ENCODE results near the gene SMTNL2. TPM values are rescaled to one million over a fixed set of nuclear protein-coding genes. Genes with fewer than 3 reads are reported as not detected.

SMTNL2 gene
- total and polyA plus RNA-seq, 2 of the 4 experiments (the other 2 are of a cell fraction): not detected

DNA sequence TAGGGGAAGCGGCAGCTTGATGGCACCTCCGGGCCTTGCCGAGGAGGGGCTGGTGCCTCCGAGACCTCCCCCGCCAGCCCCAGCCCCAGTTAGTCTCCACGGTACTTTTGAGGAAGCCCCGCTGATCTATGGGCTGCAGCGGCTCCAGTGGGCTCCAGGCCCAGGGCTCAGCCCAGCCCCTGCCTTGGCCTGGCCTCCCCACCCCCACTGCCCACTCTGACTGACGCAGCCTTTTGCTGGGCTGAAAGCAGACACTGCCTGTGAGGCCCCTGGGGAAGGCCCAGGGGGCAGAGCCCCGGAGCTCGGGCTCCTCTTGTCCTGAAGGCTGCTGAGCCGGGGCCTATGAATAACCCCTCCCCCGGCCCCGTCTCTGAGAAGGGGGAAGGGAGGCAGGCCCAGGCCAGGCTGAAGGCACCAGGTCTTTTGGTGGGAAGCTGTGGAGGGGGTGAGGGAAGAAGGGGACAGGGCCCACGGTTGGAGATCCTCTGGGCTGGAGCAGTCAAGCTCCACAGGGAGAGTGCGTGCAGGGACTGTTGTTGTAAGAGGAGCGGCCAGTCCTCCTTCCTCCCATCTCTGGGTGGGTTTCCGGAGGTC, 7.5 kb upstream of the SMTNL2 start:
- H3K27ac ChIP-seq (ENCODE audit: insufficient read depth, low read length): no peak overlapping the region
- H3K4me3 ChIP-seq (ENCODE audit: insufficient read depth, low read depth, low read length): no peak overlapping the region
- no peak overlapping the region for H3K4me2 ChIP-seq (ENCODE audit: low read depth, low read length)
- no peak overlapping the region for H2BK120ac ChIP-seq (ENCODE audit: low read depth, low read length)
- H3K9me1 ChIP-seq (ENCODE audit: insufficient read depth, low read length): no peaks in the 10 kb centered on the region
- CTCF ChIA-PET: no interaction called here
- H3K23ac ChIP-seq (ENCODE audit: low read depth, low read length): no peak overlapping the region
- H4K91ac ChIP-seq (ENCODE audit: insufficient read depth, low read depth, low read length): no peak overlapping the region
- H4K5ac ChIP-seq (ENCODE audit: low read depth, low read length): no peak overlapping the region; the same call in 1 of the 2 replicates
- no peak overlapping the region for H2AK9ac ChIP-seq (replicated peaks; ENCODE audit: low read depth, low read length, poor library complexity)
- dilution Hi-C loops (cut with HindIII; ENCODE audit: low sequenced_read_pairs, unreplicated experiment) (no loop called here), intact Hi-C loops (cut with micrococcal nuclease) (no loop called here), in situ Hi-C loops (cut with MboI; ENCODE audit: low sequenced_read_pairs) (loop anchor here (10.0 kb wide), 1 partner anchor 308 kb away; no protein-coding TSS in a partner anchor)
- no peaks in the 10 kb centered on the region for H3K36me3 ChIP-seq (ENCODE audit: control insufficient read depth, insufficient read depth, low read length)
- H3K18ac ChIP-seq (ENCODE audit: low read depth, low read length): no peak overlapping the region; the same call in 1 of the 2 replicates
- H2BK15ac ChIP-seq (ENCODE audit: low read depth, low read length): no peak overlapping the region
- DNase-seq: no peak
- no peaks in the 10 kb centered on the region for H3K9me3 ChIP-seq (ENCODE audit: control insufficient read depth, insufficient read depth, low read length)
- H3K27me3 ChIP-seq (ENCODE audit: control insufficient read depth, insufficient read depth, low read length): peaks cover 38% of the 10 kb centered on the region
- H4K8ac ChIP-seq (ENCODE audit: low read depth in 2 of 2, low read length in 2 of 2): no peak overlapping the region
- H4K20me1 ChIP-seq (ENCODE audit: insufficient read depth, low read length): no peaks in the 10 kb centered on the region
- POLR2A ChIA-PET (ENCODE audit: unreplicated experiment): no interaction called here
- H3K4ac ChIP-seq (ENCODE audit: low read depth, low read length): no peak overlapping the region
- no peaks in the 10 kb centered on the region for H3K79me1 ChIP-seq (ENCODE audit: low read depth in 1 of 2, low read length in 2 of 2)
- 37% methylated on average over 9 of the region's 18 CpGs; no CpG with 5 or more reads in 1 of the 2 experiments for WGBS, 2 experiments (ENCODE audit: extremely low coverage in 2 of 2, insufficient read length in 1 of 2)
- H2AK5ac ChIP-seq (ENCODE audit: low read depth, low read length): no peak overlapping the region
- H3K9ac ChIP-seq (ENCODE audit: low read depth, low read length): no peak overlapping the region
- H2BK20ac ChIP-seq (ENCODE audit: low read depth, low read length): no peak overlapping the region
- no TSS peak for BruUV-seq (replicated peaks)
- ATAC-seq (ENCODE audit: low read depth): no peak; the same call in 1 of the 2 replicates
- H3K56ac ChIP-seq (ENCODE audit: extremely low read depth, insufficient read depth, low read length): no peak overlapping the region
- peaks cover 1% of the 10 kb centered on the region; the same call in 1 of the 2 replicates for H3K4me1 ChIP-seq (ENCODE audit: control insufficient read depth, insufficient read depth, low read length)
- no peak overlapping the region for H3K14ac ChIP-seq (replicated peaks; ENCODE audit: low read depth, low read length)
- no peak overlapping the region for H2BK5ac ChIP-seq (ENCODE audit: low read depth, low read length, poor library complexity, severe bottlenecking)
- TF ChIP-seq, protein P1, sequence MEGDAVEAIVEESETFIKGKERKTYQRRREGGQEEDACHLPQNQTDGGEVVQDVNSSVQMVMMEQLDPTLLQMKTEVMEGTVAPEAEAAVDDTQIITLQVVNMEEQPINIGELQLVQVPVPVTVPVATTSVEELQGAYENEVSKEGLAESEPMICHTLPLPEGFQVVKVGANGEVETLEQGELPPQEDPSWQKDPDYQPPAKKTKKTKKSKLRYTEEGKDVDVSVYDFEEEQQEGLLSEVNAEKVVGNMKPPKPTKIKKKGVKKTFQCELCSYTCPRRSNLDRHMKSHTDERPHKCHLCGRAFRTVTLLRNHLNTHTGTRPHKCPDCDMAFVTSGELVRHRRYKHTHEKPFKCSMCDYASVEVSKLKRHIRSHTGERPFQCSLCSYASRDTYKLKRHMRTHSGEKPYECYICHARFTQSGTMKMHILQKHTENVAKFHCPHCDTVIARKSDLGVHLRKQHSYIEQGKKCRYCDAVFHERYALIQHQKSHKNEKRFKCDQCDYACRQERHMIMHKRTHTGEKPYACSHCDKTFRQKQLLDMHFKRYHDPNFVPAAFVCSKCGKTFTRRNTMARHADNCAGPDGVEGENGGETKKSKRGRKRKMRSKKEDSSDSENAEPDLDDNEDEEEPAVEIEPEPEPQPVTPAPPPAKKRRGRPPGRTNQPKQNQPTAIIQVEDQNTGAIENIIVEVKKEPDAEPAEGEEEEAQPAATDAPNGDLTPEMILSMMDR (conservative IDR thresholded peaks at IDR 0.05; ENCODE audit: low read depth, low read length): no peak
- TF ChIP-seq POLR2A (IDR thresholded peaks at IDR 0.05; ENCODE audit: low read depth, low read length): no peak
- TF ChIP-seq MAZ (IDR thresholded peaks at IDR 0.05; ENCODE audit: borderline replicate concordance, low read depth, low read length): no peak
- TF ChIP-seq CEBPB (IDR thresholded peaks at IDR 0.05; ENCODE audit: low read depth, low read length): no peak
- TF ChIP-seq BHLHE40 (IDR thresholded peaks at IDR 0.05; ENCODE audit: low read depth, low read length): no peak
- TF ChIP-seq RAD21 (IDR thresholded peaks at IDR 0.05; ENCODE audit: low read length): no peak
- no peak for TF ChIP-seq RCOR1 (IDR thresholded peaks at IDR 0.05; ENCODE audit: insufficient replicate concordance, low read length)
- no peak for TF ChIP-seq NFE2L2 (IDR thresholded peaks at IDR 0.05; ENCODE audit: low read depth, low read length)
- no peak for TF ChIP-seq SMC3 (IDR thresholded peaks at IDR 0.05; ENCODE audit: low read depth, low read length)
- no peak for TF ChIP-seq MAFK (IDR thresholded peaks at IDR 0.05; ENCODE audit: low read depth, low read length)
- TF ChIP-seq, protein P2, sequence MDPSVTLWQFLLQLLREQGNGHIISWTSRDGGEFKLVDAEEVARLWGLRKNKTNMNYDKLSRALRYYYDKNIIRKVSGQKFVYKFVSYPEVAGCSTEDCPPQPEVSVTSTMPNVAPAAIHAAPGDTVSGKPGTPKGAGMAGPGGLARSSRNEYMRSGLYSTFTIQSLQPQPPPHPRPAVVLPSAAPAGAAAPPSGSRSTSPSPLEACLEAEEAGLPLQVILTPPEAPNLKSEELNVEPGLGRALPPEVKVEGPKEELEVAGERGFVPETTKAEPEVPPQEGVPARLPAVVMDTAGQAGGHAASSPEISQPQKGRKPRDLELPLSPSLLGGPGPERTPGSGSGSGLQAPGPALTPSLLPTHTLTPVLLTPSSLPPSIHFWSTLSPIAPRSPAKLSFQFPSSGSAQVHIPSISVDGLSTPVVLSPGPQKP (IDR thresholded peaks at IDR 0.05; ENCODE audit: borderline replicate concordance, low read depth, low read length): no peak
- TF ChIP-seq CHD1 (IDR thresholded peaks at IDR 0.05; ENCODE audit: low read depth, low read length): no peak
- TF ChIP-seq FOS (IDR thresholded peaks at IDR 0.05; ENCODE audit: low read depth, low read length): no peak
- TF ChIP-seq MXI1 (IDR thresholded peaks at IDR 0.05; ENCODE audit: borderline replicate concordance, low read depth, low read length): no peak
- TF ChIP-seq RFX5 (IDR thresholded peaks at IDR 0.05; ENCODE audit: low read depth, low read length): no peak
- no peak overlapping the region for H2AFZ ChIP-seq (replicated peaks; ENCODE audit: low read length, poor library complexity)

Data from IMR-90 (cell line).